ENCODE data around the gene ARSD.

GRCh38 chrX:2967998-2968909, 39.1 kb upstream of the ARSD start:
- TF ChIP-seq CTCF (IDR thresholded peaks at IDR 0.05; ENCODE audit: low read depth, low read length) (no peak), MYC (IDR thresholded peaks at IDR 0.05; ENCODE audit: low read depth, low read length) (no peak), POLR2A (IDR thresholded peaks at IDR 0.05; ENCODE audit: extremely low read depth, insufficient read length) (no peak)
- TF ChIP-seq, protein P1, sequence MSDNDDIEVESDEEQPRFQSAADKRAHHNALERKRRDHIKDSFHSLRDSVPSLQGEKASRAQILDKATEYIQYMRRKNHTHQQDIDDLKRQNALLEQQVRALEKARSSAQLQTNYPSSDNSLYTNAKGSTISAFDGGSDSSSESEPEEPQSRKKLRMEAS (IDR thresholded peaks at IDR 0.05; ENCODE audit: low read depth, low read length): no peak
